SH-SY5Y (cell line): ENCODE measurements around the gene C2CD5.

Source experiments
- GATA2 ChIP-seq: IDR thresholded peaks from 2 replicates; pipeline ENCODE4 v1.6.1; 2011; ENCODE audit warnings: mild to moderate bottlenecking, low read depth, low read length
- GATA3 ChIP-seq: IDR thresholded peaks from 2 replicates; pipeline ENCODE4 v1.6.1; 2011; ENCODE audit warnings: low read depth, mild to moderate bottlenecking, low read length, moderate library complexity

C2CD5 gene

GRCh38 chr12:22414742-22415141 is 129.6 kb downstream of the C2CD5 start:
- TF ChIP-seq GATA3 = no peak
- TF ChIP-seq GATA2 = no peak

- TF ChIP-seq GATA2 = no peak
- TF ChIP-seq GATA3 = no peak
These were observed 130.8 kb downstream of the C2CD5 start for GRCh38 chr12:22413592-22413991.

- TF ChIP-seq GATA3 = no peak
- TF ChIP-seq GATA2 = no peak
These were observed 131.8 kb downstream of the C2CD5 start for GRCh38 chr12:22412581-22412980.

GRCh38 chr12:22410486-22410885 is 133.9 kb downstream of the C2CD5 start:
- TF ChIP-seq GATA2 (no peak), GATA3 (no peak)

- TF ChIP-seq GATA3 (no peak), GATA2 (no peak)
These were observed 134.8 kb downstream of the C2CD5 start for GRCh38 chr12:22409377-22410164.

- TF ChIP-seq GATA2 (no peak), GATA3 (no peak)
These were observed 135.5 kb downstream of the C2CD5 start for GRCh38 chr12:22408610-22409376.

GRCh38 chr12:22407397-22407796 is 136.9 kb downstream of the C2CD5 start:
- TF ChIP-seq GATA2 (no peak), GATA3 (no peak)

- TF ChIP-seq GATA3 (no peak), GATA2 (no peak)
These were observed 137.7 kb downstream of the C2CD5 start for GRCh38 chr12:22406627-22407026.

- no peak for TF ChIP-seq GATA2
- no peak for TF ChIP-seq GATA3
These were observed 144.7 kb downstream of the C2CD5 start for GRCh38 chr12:22399464-22400180.
